ENCODE results near the gene ZNF512B. TPM values are rescaled to one million over a fixed set of nuclear protein-coding genes. Genes with fewer than 3 reads are reported as not detected.
"Not testable (repeated sequence)": the region's sequence is repeated elsewhere in the genome, so short reads cannot be mapped to it uniquely, and the experiment has no call there.

The ZNF512B gene
- total RNA-seq, 4 donors from 2014 or later, result 5.8 to 7.4 (median 6.4) TPM

- DNase-seq, result no peak
- no peak overlapping the region for H3K27ac ChIP-seq
- no peaks in the 10 kb centered on the region for H3K27me3 ChIP-seq
- TF ChIP-seq CTCF (IDR thresholded peaks at IDR 0.05) (no peak), POLR2A (IDR thresholded peaks at IDR 0.05) (no peak)
- H3K4me1 ChIP-seq, result no peaks in the 10 kb centered on the region
- H3K4me3 ChIP-seq, result no peak overlapping the region
- H3K36me3 ChIP-seq, result peaks cover 0 to 85% (median 0%) of the 10 kb centered on the region in 3 donors
- H3K9me3 ChIP-seq, result no peaks in the 10 kb centered on the region
Measured at GRCh38 chr20:63933646-63934045, 36.1 kb downstream of the ZNF512B start.

- peaks cover 0 to 87% (median 0%) of the 10 kb centered on the region in 3 donors for H3K36me3 ChIP-seq
- no peaks in the 10 kb centered on the region for H3K9me3 ChIP-seq
- no peaks in the 10 kb centered on the region for H3K27me3 ChIP-seq
- no peak for TF ChIP-seq CTCF (IDR thresholded peaks at IDR 0.05)
- TF ChIP-seq POLR2A (IDR thresholded peaks at IDR 0.05), result no peak
- no peak for DNase-seq
- H3K27ac ChIP-seq, result no peak overlapping the region
- H3K4me3 ChIP-seq, result no peak overlapping the region
- no peaks in the 10 kb centered on the region for H3K4me1 ChIP-seq
Measured at GRCh38 chr20:63932606-63933160, 37.0 kb downstream of the ZNF512B start.

GRCh38 chr20:63931735-63932134 is 38.0 kb downstream of the ZNF512B start:
- Histone ChIP-seq H3K36me3 (peaks cover 0 to 94% (median 0%) of the 10 kb centered on the region in 3 donors), H3K4me3 (no peak overlapping the region), H3K27me3 (no peaks in the 10 kb centered on the region), H3K9me3 (no peaks in the 10 kb centered on the region), H3K27ac (no peak overlapping the region), H3K4me1 (no peaks in the 10 kb centered on the region)
- DNase-seq, result no peak
- TF ChIP-seq POLR2A (IDR thresholded peaks at IDR 0.05), result no peak
- no peak for TF ChIP-seq CTCF (IDR thresholded peaks at IDR 0.05)

GRCh38 chr20:63930971-63931553 is 38.7 kb downstream of the ZNF512B start:
- no peak overlapping the region for H3K27ac ChIP-seq
- no peaks in the 10 kb centered on the region for H3K27me3 ChIP-seq
- no peaks in the 10 kb centered on the region for H3K4me1 ChIP-seq
- TF ChIP-seq CTCF (IDR thresholded peaks at IDR 0.05) (no peak), POLR2A (IDR thresholded peaks at IDR 0.05) (no peak)
- no peaks in the 10 kb centered on the region for H3K9me3 ChIP-seq
- no peak overlapping the region for H3K4me3 ChIP-seq
- peak in 1 of 3 donors; percentile 45 for DNase-seq
- H3K36me3 ChIP-seq, result peaks cover 0 to 92% (median 0%) of the 10 kb centered on the region in 3 donors

- not testable (repeated sequence) for H3K4me3 ChIP-seq, H3K9me3 ChIP-seq, H3K27ac ChIP-seq, H3K27me3 ChIP-seq, H3K4me1 ChIP-seq
- DNase-seq, result peak in 1 of 3 donors; percentile 24
- peaks cover 0 to 83% (median 0%) of the 10 kb centered on the region in 3 donors for H3K36me3 ChIP-seq
Measured at GRCh38 chr20:63929473-63929883, 40.3 kb downstream of the ZNF512B start.

- H3K27ac ChIP-seq, result no peak overlapping the region
- H3K4me3 ChIP-seq, result no peak overlapping the region
- TF ChIP-seq CTCF (IDR thresholded peaks at IDR 0.05), result no peak
- no peak for TF ChIP-seq POLR2A (IDR thresholded peaks at IDR 0.05)
- peak in 1 of 3 donors; percentile 40 for DNase-seq
- no peaks in the 10 kb centered on the region for H3K27me3 ChIP-seq
- no peaks in the 10 kb centered on the region for H3K4me1 ChIP-seq
- no peaks in the 10 kb centered on the region for H3K9me3 ChIP-seq
- H3K36me3 ChIP-seq, result peaks cover 0 to 81% (median 0%) of the 10 kb centered on the region in 3 donors
Measured at GRCh38 chr20:63929071-63929470, 40.7 kb downstream of the ZNF512B start.

All from Peyer's patch (tissue), 4 donors.